Esophagus squamous epithelium (tissue), 4 donors: ENCODE measurements around the gene HELZ.

ENCODE experiments used
- POLR2A ChIP-seq, 4 donors: fragments of 450-650 bp; IDR thresholded peaks; one replicate each; pipeline ENCODE4 v1.6.1; 2017; ENCODE audit warnings: antibody characterized with exemption in 4 of 4, mild to moderate bottlenecking in 4 of 4, moderate library complexity in 3 of 4
- TF ChIP-seq, protein P1 (sequence below), 6 experiments: fragments of 450-650 bp in 4 of 6; fragments of 200-600 bp in 2 of 6; sonication (generic) in 2 of 6; IDR thresholded peaks; one replicate each; pipeline ENCODE4 v1.5.1; 2016 to 2019; ENCODE audit warnings: antibody characterized with exemption in 6 of 6, mild to moderate bottlenecking in 4 of 6, moderate library complexity in 4 of 6

DNA sequence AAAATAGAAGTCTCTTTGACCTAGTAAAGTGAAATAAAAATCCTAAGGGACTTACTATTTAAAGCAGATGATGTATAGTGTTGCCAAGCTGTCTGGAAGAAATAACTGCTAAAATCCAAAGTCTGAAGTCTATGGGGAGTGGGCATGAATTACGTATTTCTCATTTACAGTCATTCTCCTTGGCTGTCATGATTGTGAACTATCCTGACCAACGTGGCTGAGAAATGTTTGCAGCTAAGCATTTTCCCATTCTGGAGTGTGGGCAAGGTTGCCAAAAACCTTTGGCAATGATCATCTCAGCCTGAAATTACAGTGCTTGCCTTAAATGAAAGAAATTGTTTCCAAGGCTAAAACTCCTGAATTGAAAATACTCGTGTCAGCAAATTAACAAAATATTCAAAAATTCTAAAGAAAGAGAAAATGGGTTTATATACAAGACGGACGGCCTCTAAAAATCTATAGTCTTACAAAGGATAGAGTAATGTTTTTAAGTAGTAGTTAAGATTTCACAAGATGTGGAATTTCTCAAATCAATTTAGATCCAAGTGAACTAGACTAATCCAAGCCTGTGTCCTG is 123.6 kb downstream of the HELZ start:
- TF ChIP-seq, protein P1, sequence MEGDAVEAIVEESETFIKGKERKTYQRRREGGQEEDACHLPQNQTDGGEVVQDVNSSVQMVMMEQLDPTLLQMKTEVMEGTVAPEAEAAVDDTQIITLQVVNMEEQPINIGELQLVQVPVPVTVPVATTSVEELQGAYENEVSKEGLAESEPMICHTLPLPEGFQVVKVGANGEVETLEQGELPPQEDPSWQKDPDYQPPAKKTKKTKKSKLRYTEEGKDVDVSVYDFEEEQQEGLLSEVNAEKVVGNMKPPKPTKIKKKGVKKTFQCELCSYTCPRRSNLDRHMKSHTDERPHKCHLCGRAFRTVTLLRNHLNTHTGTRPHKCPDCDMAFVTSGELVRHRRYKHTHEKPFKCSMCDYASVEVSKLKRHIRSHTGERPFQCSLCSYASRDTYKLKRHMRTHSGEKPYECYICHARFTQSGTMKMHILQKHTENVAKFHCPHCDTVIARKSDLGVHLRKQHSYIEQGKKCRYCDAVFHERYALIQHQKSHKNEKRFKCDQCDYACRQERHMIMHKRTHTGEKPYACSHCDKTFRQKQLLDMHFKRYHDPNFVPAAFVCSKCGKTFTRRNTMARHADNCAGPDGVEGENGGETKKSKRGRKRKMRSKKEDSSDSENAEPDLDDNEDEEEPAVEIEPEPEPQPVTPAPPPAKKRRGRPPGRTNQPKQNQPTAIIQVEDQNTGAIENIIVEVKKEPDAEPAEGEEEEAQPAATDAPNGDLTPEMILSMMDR (IDR thresholded peaks at IDR 0.05) = no peak
- no peak for TF ChIP-seq POLR2A (IDR thresholded peaks at IDR 0.05)
